MM.1S (cell line): ENCODE results near the gene MBOAT2.

Experiments
- EZH2 ChIP-seq: fragments of 300-600 bp; sonication (generic); optimal IDR thresholded peaks from 2 replicates; pipeline ENCODE3; 2017; ENCODE audit warnings: low read depth, mild to moderate bottlenecking, antibody characterized with exemption, low read length, mixed read lengths
- TF ChIP-seq, protein P1 (sequence below): fragments of 300-600 bp; sonication (generic); IDR thresholded peaks from 2 replicates; pipeline ENCODE4 v1.5.1; 2016; ENCODE audit warnings: antibody characterized with exemption, low read length, mixed read lengths

DNA sequence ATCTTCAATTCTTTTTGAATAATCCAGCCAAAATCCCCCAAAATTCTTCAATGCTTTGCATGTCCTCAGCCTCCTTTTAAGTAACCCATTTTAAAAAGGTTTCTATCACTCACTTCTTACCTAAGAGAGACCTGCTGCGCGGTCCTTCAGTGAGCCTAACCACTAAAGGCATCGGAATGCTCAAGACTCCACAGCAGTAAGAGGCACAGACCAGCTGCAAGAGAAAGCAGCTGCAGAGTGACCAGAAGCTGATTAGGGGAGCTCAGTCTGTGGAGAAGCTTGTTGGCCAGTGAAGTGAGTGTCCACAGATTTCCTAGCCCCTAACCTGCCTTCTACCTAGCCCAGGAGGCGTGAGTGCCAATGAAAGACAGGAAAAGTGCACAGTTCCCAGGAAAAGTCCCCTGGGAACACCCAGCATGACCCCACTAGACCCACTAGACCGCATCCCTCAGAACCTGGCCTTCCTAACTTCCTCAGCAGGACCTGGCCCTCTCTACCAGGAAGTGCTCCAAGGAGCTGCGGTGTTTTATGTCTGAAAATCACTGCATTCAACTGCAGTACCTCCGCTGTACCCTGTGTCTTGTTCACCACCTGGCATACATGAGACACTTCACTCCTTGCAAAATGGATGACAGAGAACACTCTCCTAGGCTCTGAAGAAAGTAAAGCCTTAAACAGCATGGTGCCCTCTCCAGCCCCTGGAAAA lies 10.1 kb downstream of the MBOAT2 start:
- TF ChIP-seq EZH2: no peak
- TF ChIP-seq, protein P1, sequence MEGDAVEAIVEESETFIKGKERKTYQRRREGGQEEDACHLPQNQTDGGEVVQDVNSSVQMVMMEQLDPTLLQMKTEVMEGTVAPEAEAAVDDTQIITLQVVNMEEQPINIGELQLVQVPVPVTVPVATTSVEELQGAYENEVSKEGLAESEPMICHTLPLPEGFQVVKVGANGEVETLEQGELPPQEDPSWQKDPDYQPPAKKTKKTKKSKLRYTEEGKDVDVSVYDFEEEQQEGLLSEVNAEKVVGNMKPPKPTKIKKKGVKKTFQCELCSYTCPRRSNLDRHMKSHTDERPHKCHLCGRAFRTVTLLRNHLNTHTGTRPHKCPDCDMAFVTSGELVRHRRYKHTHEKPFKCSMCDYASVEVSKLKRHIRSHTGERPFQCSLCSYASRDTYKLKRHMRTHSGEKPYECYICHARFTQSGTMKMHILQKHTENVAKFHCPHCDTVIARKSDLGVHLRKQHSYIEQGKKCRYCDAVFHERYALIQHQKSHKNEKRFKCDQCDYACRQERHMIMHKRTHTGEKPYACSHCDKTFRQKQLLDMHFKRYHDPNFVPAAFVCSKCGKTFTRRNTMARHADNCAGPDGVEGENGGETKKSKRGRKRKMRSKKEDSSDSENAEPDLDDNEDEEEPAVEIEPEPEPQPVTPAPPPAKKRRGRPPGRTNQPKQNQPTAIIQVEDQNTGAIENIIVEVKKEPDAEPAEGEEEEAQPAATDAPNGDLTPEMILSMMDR: no peak
